GM12874 (cell line): ENCODE results near the gene NUP58.

Source experiments
- CTCF ChIP-seq: IDR thresholded peaks from 2 replicates; pipeline ENCODE4 v1.5.1; 2011; ENCODE audit warnings: low read depth, mild to moderate bottlenecking, control low read depth, low read length, moderate library complexity; ENCODE audit not compliant: insufficient read depth

The NUP58 gene

GRCh38 chr13:25306671-25307464, 5.4 kb downstream of the NUP58 start:
- no peak for TF ChIP-seq CTCF

- TF ChIP-seq CTCF = no peak
These were observed 9.5 kb downstream of the NUP58 start for GRCh38 chr13:25310891-25311290.

- TF ChIP-seq CTCF = no peak
These were observed 18.3 kb downstream of the NUP58 start for GRCh38 chr13:25319771-25320170.

- no peak for TF ChIP-seq CTCF
These were observed 22.7 kb downstream of the NUP58 start for GRCh38 chr13:25324100-25324499.

GRCh38 chr13:25329706-25330105, 28.3 kb downstream of the NUP58 start:
- TF ChIP-seq CTCF = no peak

- no peak for TF ChIP-seq CTCF
These were observed 29.1 kb downstream of the NUP58 start for GRCh38 chr13:25330541-25330940.

GRCh38 chr13:25335856-25336255, 34.4 kb downstream of the NUP58 start:
- no peak for TF ChIP-seq CTCF
